Adipose tissue (tissue), 3 donors: ENCODE data around the gene BCAS3. TPM values are rescaled to one million over a fixed set of nuclear protein-coding genes. Genes with fewer than 3 reads are reported as not detected.
"Not testable (repeated sequence)": the region's sequence is repeated elsewhere in the genome, so short reads cannot be mapped to it uniquely, and the experiment has no call there.

Source experiments
- H3K27ac ChIP-seq: one replicate; pipeline ENCODE4 v1.5.1; 2013; ENCODE audit warnings: low read depth, low read length
- WGBS, 3 donors: extraction: QIAGEN DNeasy Blood & Tissue Kit; methylation state at CpG; one replicate each; pipeline ENCODE4 v1.1.7; 2013; 5-methylcytosine and 5-hydroxymethylcytosine counted together
- polyA plus RNA-seq, 3 donors: library from polyadenylated mRNA; stranded (reverse); fragments of 200-250 nt; gene quantifications; one replicate each; pipeline ENCODE4 v1.2.3, GENCODE V29; 2013
- donor health status: healthy with polysubstance abuse.
- donor health status: Bipolar disorder and iron deficiency.
- donor health status: healthy.

The BCAS3 gene
- polyA plus RNA-seq, 3 donors: 5.2 to 8.5 (median 5.4) TPM

DNA sequence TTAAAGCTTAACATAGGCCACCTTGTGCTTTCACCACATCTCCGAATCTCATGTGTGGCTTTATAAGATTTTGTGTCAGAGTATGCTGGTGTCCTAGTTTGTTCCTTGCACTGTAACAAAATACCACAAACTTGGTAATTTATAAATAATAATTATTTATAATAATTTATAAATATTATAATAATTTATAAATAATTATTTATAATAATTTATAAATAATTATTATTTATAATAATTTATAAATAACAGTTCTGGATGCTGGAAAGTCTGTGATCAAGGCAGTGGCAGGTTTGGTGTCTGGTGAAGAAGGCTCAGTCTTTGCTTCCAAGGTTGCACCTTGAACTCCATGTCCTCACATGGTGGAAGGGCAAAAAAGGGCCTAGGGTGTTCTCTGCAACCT, 147.7 kb downstream of the BCAS3 start:
- H3K27ac ChIP-seq: no peak overlapping the region
- 95 to 98% (median 97%) methylated on average over 1 of the region's 1 CpG for WGBS, 3 donors

DNA sequence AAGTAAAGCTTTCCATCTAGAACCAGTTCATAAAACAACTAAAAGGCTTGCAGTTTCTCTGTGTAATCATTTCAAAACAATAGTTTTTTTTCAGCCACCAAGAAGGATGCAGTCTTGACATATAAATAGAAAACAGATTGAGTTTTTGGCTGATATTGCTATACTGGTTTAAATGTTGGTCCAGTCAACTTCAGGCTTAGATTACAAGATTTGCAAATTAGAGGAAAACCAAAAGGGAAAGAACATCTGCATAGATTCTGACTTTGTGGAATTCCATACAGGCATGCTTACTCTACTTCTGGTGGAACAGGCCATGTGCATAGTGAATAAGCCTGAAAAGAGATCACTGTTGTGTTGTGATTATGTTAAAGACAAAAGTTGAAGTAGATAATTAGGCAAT, 150.3 kb downstream of the BCAS3 start:
- no peak overlapping the region for H3K27ac ChIP-seq

DNA sequence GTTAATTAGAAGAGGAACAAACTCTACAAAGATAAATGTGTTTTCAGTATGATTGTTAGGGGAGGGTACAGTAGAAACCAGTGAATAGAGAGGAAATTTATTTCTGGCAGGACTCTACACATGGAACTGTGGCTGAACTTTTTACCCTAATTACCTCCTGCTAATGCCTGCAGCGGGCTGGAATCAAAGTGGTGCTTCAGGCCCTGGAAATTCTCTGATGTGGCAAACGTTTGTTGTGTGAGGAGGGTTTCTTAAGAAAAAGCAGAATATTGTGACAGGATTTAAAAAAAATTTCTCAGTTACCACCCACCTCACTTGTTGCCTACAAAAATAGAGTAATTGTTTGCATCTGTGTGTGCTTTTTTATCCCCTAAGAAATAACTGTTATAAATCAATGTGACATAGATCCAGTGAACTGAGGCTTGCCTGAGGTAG, 154.5 kb downstream of the BCAS3 start:
- H3K27ac ChIP-seq: no peak overlapping the region

DNA sequence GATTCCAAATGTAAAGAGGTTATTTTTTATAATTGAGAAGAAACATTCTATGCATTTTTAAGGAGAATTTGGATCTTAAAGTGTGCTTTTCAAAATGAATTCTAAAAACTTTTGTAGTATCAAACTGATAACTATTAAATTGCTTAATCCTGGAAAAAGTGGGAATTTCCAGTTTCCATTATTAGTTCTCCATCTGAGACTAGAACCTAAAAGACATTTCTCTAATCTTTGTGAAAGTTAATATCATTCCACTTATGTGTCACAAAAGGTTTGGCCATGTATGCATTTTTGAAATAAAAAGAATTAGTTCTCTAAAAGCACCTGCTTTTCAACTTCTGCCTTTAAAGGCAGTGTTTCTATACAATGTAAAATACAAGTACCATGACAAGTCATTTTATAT, 155.0 kb downstream of the BCAS3 start:
- H3K27ac ChIP-seq: no peak overlapping the region

More for the DNA sequence above, 154.5 kb downstream of the BCAS3 start:
- WGBS, 3 donors: 29 to 42% (median 38%) methylated on average over 2 of the region's 2 CpGs

DNA sequence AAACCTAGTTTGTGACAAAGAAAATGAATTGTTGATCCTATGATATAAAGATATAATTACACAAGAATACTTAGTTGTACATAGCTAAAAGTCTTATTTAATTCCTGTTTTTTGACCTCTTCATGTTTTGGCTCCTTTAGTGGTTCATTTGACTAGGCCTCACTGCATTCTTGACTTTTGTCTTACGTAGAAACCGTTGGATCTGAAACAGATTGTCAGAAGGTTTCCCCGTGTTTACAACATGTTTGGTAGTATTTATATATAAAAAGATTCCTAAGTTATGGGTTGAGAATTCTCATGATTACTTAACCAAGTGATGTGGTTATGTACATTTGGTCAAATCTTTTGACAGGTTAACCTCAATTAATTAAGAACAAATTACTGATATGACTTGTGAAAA, 162.8 kb downstream of the BCAS3 start:
- 89 to 90% (median 90%) methylated on average over 3 of the region's 3 CpGs for WGBS, 3 donors
- H3K27ac ChIP-seq: no peak overlapping the region

DNA sequence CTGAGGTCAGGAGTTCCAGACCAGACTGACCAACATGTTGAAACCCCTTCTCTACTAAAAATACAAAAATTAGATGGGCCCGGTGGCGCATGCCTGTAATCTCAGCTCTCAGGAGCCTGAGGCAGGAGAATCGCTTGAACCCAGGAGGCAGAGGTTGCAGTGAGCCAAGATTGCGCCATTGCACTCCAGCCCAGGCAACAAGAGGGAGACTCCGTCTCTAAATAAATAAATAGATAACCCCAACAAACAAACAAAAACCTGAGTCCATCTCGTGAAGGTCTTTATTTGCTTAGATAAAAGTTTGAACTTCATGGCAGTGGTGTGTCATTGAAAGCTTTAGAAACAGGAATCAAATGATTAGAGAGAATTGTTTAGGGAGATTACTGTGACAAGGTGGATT, 167.4 kb downstream of the BCAS3 start:
- 84 to 94% (median 93%) methylated on average over 6 of the region's 6 CpGs for WGBS, 3 donors
- no peak overlapping the region for H3K27ac ChIP-seq

DNA sequence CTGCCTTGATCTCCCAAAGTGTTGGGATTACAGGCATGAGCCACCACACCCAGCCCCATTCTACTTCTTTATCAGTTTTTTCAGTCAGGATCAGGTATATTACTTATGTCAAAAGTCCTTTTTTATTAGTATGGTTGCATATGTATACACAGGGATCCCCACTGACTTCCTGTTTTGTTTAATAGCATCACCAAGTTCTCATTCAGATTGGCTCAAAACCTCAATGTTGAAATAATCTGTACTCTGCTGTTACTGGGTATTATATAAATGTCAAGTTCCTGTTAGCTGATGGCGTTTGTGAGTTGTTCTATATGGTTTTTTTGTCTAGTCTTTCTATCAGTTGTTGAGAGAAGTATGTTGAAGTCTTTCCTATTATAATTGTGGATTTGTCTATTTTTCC, 168.5 kb downstream of the BCAS3 start:
- no peak overlapping the region for H3K27ac ChIP-seq
- WGBS, 3 donors: 67 to 88% (median 68%) methylated on average over 1 of the region's 1 CpG

DNA sequence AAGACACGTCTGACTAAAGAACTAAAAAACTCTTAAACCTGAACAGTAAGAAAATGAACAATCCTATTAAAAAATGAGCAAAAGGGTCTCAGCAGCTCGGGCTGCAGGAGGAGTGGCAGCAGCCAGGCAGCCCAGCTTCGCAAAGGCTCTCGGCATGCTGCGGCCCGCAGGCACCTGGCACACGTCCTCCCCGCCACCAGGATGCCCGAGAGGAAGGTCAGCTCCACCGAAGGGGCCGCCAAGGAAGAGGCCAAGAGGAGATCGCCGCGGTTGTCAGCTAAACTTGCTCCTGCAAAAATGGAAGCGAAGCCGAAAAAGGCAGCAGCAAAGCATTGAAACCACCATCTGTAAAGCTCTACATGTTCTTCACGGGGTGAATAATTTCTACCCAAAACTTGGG, 173.5 kb downstream of the BCAS3 start:
- WGBS, 3 donors: 77 to 82% (median 82%) methylated on average over 17 of the region's 17 CpGs
- no peak overlapping the region for H3K27ac ChIP-seq

DNA sequence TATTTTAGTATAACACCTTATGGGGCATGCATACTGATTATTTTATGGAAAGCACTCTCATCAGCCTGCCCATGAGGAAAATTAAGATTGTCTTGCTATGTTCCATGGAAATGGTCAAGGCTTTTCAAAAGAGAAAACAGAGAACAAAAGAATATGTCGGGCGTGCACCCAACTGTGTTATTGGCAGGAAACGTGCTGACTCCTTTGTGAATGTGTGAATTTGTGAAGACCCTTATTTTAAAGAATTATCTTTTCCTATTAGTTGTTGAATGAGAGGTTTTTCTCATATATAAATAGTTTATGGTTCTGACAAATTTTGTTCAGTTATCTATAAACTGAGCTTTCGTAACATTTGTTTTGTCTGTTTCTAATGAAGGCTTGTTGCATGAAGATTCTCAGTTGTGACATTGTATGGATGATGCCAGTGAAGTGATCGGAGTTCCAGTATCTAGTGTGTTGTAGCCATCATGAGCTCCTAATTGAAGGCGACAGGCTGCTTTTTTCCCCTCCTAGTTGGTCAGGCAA, 180.0 kb downstream of the BCAS3 start:
- no peak overlapping the region for H3K27ac ChIP-seq
- 84 to 88% (median 84%) methylated on average over 6 of the region's 6 CpGs for WGBS, 3 donors

DNA sequence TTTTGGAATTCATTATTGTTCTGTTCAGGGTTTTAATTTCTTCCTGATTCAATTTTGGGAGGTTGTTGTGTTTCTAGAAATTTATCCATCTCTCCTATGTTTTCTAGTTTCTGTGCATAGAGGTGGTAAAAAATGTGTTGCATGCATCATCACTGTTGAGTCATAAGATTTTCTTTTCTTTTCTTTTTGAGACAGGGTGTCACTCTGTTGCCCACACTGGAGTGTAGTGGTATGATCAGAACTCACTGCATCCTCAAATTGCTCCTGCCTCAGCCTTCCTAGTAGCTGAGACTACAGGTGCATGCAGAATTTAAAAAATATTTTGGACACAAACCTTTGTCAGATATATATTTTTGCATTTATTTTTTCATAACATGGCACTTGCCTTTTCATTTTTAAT, 184.8 kb downstream of the BCAS3 start:
- no peak overlapping the region for H3K27ac ChIP-seq

DNA sequence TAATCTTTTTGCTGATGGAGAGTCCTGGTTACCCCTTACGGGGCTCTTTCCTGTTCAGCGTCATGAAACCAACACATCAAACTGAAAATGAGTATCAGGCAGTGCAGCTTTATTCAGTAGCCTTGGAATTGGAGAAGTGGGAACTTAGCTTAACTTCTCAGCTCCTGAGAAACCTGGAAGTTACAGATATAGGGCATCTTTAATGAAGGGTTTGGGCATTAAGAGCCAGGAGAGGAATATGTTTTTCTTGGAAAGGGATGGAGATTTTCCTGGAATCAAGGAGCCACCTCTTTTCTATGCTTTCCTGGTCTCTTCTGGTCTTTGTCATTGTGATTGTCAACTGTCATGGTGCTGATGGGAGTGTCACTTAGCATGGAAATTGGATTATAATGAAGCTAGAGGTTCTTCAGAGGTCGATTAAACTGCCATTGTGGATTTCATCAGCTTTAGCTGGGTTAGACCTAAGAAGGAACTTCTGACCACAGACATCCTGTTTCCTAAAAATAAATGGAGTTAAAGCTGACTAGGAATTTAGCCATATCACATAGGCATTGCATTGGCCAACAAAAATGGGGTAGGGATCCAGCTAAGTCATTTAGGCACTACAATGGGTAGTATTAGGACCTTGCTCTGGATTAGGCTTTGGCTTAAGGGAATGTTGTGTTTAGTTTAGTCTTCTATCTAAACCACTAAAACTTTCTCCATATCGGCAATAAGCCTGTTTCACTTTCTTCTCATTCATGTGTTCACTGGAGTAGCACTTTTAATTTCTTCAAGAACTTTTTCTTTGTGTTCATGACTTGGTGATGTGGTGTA, 186.4 kb downstream of the BCAS3 start:
- 46 to 79% (median 62%) methylated on average over 4 of the region's 4 CpGs for whole genome bisulfite sequencing, 3 donors
- H3K27ac ChIP-seq: no peak overlapping the region

DNA sequence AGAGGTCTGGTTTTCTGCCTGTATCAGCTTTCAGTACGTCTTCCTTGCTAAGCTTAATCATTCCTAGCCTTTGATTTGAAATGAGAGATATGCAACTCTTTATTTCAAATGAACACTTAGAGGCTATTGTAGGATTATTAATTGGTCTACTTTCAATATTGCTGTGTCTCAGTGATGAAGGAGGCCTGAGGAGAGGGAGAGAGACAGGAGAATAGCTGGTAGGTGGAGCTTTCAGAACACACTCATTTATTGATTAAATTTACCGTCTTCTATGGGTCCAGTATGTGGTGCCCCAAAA, 187.0 kb downstream of the BCAS3 start:
- H3K27ac ChIP-seq: no peak overlapping the region
- WGBS, 3 donors: 77 to 88% (median 81%) methylated on average over 2 of the region's 2 CpGs

DNA sequence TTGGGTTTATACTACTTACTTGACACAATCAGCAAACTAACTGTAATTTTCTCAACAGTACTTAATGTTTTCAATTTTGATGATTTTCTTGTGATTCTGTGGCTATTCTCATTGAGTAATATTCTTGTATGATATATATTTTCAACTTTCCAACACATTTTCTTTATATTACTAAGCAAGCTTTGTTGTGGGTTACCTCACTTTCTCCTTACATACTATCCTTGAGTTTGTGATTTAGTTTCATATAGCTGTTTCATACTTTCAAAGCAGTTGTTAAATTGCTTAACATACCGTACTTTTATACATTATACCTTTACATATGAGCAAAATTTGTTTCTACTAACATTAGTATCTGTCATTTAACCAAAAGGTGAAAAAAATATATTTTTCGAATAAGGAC, 197.1 kb downstream of the BCAS3 start:
- no peak overlapping the region for H3K27ac ChIP-seq
- WGBS, 3 donors: 94 to 98% (median 94%) methylated on average over 2 of the region's 2 CpGs

DNA sequence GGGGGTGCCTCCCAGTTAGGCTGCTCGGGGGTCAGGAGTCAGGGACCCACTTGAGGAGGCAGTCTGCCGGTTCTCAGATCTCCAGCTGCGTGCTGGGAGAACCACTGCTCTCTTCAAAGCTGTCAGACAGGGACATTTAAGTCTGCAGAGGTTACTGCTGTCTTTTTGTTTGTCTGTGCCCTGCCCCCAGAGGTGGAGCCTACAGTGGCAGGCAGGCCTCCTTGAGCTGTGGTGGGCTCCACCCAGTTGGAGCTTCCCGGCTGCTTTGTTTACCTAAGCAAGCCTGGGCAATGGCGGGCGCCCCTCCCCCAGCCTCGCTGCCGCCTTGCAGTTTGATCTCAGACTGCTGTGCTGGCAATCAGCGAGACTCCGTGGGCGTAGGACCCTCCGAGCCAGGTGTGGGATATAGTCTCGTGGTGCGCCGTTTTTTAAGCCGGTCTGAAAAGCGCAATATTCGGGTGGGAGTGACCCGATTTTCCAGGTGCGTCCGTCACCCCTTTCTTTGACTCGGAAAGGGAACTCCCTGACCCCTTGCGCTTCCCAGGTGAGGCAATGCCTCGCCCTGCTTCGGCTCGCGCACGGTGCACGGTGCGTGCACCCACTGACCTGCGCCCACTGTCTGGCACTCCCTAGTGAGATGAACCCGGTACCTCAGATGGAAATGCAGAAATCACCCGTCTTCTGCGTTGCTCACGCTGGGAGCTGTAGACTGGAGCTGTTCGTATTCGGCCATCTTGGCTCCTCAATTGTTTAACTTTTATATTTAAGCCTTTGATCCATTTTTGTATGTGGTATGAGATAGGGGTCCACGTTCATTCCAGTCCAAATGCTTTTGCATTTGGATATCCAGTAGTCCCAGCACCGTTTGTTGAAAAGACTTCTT, 209.3 kb downstream of the BCAS3 start:
- WGBS, 3 donors: 61 to 83% (median 70%) methylated on average over 11 to 18 of the region's 39 CpGs
- not testable (repeated sequence) for H3K27ac ChIP-seq

DNA sequence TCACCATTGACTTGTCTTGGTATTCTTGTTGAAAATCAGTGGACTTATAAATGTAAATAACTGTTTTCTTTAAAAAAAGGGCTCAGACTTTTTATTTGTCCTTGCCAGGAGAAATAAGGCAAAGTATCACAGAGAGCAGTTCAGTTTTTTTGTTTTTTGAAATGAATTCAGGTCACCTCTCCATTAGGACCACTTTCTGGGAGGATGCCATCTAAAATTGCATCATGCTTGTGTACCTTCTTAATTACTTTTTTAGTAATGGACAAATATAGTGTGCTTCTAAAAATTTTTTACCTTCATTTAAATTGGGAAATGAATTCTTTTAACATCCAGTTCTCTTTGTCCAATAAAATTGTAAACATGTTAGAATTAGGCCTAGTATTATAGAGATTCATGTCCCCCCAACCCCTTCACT, 210.0 kb downstream of the BCAS3 start:
- H3K27ac ChIP-seq: no peak overlapping the region

DNA sequence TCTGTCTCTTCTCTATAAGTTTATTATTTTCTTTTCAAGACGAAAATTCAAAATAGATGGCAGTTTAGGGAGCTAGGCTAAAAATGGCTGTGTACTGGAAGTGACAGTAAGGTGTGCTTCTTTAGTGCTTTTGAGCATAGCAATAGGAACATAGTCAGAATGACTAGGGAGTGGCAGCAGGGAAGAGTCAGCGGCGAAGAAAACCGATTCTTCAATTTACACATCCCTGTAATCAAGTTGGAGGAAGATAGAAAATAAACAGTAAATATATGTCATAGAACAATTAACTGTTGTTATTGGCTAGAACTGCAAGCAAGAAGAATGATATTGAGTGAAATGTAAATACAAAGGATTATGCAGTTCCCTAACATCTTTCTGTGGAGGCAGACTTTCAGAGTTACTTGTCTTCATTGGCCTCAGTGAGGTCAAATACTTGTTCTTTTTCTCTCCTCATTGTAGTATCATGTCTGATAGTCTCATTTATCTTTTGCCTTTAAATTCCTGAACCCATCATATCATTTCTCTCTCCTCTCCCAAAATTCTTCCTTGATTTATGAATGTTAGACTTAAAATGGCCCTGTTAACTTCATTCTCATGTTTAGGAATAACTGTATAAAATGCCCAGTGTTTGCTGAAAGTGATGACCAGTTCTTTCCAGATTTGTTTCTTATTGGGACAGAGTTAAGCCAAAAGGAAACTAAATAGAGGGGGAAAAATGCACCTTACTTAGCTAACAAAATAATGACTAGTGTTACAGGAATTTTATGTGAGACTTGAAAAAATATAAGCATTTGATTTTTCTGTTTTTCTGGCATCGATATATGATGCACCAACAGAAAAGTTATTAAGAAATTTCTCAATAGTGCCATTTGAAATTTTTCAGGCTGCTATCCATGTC, 211.4 kb downstream of the BCAS3 start:
- WGBS, 3 donors: 93 to 96% (median 96%) methylated on average over 5 of the region's 5 CpGs
- H3K27ac ChIP-seq: no peak overlapping the region

DNA sequence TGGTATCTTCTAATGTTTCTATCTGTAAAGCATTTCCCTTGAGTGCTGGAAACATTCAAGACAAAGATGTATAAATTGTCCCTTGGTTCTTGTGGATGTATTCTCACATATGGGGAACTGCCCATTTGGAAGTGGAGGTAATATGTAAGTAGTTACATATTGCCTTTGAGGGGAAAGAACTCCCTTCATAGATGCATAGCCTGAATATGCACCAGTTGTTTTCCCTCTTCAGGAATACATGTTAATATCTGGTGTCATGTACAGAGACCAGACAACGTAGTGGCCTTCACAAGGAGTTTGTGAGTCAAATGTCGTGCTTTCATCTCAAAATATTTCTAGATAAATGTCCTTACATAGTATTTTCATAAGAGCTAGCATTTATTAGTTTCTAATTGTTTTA, 213.5 kb downstream of the BCAS3 start:
- WGBS, 3 donors: 93 to 95% (median 95%) methylated on average over 2 of the region's 2 CpGs
- H3K27ac ChIP-seq: no peak overlapping the region

DNA sequence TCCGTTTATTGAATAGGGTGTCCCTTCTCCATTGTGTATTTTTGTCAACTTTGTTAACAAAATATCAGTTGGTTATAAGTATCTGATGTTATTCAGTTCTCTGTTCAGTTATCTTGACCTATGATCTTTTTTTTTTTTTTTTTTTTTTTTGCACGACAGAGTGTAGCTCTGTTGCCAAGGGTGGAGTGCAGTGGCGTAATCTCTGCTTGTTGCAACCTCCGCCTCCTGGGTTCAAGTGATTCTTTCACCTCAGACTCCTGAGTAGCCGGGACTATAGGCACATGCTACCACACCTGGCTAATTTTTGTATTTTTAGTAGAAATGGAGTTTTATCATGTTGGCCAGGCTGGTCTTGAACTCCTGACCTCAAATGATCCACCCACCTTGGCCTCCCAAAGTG, 215.8 kb downstream of the BCAS3 start:
- H3K27ac ChIP-seq: no peak overlapping the region
- WGBS, 3 donors: 83 to 99% (median 92%) methylated on average over 5 of the region's 5 CpGs

DNA sequence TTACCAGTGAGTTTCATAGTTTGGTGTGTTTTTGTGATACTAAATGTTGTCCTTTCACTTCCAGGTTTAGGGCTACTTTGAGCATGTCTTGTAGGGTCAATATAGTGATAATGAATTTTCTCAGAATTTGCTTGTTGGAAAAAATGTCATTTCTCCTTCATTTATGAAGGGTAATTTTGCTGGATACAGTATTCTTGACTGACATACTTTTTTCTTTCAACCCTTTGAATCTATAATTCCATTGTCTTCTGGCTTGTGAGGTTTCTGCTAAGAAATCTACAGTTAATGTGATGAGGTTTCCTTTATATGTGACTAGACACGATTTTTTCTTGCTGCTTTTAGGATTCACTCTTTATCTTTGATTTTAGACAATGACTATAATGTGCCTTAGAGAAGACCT, 219.3 kb downstream of the BCAS3 start:
- no peak overlapping the region for H3K27ac ChIP-seq
- WGBS, 3 donors: 79 to 100% (median 84%) methylated on average over 1 of the region's 1 CpG
